ENCODE measurements around the gene RGS19. TPM values are rescaled to one million over a fixed set of nuclear protein-coding genes. Genes with fewer than 3 reads are reported as not detected.

RGS19 gene
- total RNA-seq, 1 donor from 2014 or later: 10.5 TPM

DNA sequence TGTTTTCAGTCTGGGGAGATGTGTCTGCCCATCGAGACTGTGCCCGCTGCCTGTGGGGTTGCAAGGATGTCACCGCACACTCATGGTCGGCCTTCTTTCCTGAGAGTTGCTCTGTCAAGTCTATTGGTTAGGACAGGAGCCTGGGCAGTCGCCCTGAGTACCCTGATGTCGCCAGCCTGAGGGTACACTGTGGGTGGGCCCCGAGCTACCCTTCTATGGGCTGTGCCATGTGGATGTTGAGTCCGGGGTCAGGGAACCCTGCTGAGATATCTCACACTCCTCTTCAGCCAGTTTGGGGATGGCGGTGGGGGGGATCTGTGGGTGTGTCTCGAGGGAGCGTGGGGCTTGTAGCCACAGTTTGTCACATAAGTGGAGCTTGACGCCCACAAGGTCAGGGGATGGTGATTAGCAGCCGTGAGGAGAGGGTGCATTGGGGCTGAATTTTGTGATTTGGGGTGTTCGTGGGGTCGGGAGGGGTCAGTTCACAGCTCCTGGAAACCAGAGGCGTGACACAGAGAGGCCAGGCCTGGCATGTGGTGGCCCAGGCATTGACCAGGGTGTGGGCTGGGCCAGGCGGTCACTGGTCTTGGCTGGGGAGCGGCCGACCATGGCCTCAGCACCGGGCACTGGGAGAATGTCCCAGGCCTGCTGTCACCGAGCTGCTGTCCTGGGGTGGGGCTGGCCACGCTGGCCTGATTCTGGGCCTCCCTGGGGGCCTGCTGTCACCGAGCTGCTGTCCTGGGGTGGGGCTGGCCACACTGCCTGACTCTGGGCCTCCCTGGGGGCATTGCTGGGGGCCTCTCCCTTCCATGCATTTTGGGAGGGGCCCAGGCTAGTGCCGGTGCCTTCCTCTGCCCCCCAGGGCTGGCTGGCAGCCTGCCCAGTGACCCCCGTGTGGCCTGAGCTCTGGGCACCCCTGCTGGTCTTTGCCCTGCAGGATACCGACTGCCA is 29.7 kb upstream of the RGS19 start:
- no peak for DNase-seq (ENCODE audit: low read depth)

DNA sequence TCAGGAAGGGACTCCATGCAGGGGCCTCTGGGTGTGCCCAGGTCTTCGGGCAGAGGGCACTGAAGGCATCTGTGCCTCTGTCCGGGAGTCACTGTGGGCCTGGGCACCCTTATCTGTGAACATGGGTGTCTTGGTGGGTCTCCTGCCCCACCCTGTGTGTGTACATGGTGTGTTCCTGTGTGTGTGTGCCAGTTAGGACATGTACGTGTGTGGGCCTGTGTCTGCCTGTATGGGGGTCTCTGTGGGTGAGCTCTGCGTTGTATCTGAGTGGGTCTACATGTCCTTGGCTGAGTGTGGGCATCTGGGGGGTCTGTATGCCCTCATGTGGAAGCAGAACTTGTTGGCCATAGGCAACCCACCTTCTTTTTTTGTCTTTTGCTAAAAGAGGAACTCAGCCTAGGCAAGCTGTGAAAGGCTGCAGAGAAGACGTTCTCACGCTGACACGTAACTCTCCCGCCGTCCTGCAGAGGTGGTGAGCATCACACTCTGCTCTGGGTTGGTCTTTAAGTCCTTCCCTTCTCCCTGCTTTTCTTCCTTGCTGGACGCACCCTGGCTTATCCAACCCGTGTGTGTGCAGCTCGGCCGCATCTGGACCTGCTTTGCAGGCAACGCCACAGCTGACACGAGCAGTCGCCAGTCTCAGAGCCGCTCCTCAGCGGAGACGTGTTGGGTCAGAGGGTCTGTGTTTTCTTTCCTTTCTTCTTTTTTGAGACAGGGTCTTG is 28.6 kb upstream of the RGS19 start:
- no peak for DNase-seq (ENCODE audit: low read depth)

GRCh38 chr20:64106981-64107735 is 27.8 kb upstream of the RGS19 start, which contains the start of gene NPBWR2:
Gene NPBWR2, minus strand, starts transcription at chr20:64107565. Its CDS starts 734 bp downstream, at chr20:64106831.
- DNase-seq (ENCODE audit: low read depth): no peak

- no peak for DNase-seq (ENCODE audit: low read depth)
Measured at GRCh38 chr20:64106435-64106961, 27.2 kb upstream of the RGS19 start.

DNA sequence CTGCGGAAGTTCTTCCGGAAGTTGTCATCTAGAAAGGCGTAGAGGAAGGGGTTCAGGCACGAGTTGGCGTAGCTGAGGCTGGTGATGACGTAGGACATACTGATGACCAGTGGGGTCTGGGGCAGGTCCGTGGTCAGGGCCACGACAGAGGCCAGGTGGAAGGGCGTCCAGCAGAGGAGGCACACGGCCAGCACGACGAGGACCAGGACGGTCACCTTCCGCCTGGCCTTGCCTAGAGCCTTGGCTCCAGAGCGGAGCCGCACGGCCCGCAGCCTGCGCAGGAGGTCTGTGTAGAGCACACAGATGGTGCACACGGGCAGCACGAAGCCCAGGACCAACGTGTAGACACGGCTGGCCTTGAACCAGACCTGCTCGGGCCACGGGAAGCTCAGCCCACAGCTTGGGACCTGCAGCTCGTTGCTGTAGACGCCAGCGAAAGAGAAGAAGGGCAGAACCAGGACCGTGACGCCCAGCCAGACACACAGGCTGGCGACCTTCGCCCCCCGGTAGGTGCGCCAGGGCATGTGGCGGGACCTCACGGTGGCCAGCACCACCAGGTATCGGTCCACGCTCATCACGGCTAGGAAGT is 26.6 kb upstream of the RGS19 start:
- DNase-seq (ENCODE audit: low read depth): no peak

- no peak for DNase-seq (ENCODE audit: low read depth)
Measured at GRCh38 chr20:64104667-64105451, 25.5 kb upstream of the RGS19 start.

DNA sequence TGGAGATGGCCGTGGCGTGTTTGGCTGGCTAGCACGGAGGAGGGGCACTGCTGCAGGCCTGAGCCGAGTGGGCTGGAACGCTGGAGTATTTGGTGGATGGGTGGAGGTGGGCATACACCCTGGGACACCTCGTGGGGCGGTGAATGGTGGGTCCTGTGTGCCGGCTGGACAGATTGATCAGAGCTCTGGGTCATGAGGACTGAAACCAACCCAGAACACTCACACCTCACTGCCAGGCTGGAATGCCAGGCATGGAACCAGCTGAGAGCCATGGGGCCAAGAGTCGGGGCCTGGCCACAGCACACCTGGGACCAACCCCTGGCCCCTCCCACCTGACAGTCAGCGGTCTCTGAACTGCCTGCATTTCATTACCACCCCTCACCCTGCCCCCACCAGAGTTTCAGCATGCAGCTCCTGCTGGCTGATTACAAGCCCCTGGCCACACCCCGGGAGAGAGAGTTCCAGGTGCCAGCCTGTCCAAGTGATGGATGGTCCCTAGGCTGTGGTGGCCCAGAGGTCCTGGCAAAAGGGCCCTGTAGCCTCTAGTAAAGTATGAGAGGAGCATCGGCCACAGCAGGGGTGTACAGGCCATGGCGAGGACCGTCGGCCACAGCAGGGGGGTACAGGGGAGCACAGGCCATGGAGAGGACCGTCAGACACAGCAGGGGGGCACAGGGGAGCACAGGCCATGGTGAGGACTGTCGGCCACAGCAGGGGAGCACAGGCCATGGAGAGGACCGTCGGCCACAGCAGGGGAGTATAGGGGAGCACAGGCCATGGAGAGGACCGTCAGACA is 24.8 kb upstream of the RGS19 start:
- DNase-seq (ENCODE audit: low read depth): no peak

DNA sequence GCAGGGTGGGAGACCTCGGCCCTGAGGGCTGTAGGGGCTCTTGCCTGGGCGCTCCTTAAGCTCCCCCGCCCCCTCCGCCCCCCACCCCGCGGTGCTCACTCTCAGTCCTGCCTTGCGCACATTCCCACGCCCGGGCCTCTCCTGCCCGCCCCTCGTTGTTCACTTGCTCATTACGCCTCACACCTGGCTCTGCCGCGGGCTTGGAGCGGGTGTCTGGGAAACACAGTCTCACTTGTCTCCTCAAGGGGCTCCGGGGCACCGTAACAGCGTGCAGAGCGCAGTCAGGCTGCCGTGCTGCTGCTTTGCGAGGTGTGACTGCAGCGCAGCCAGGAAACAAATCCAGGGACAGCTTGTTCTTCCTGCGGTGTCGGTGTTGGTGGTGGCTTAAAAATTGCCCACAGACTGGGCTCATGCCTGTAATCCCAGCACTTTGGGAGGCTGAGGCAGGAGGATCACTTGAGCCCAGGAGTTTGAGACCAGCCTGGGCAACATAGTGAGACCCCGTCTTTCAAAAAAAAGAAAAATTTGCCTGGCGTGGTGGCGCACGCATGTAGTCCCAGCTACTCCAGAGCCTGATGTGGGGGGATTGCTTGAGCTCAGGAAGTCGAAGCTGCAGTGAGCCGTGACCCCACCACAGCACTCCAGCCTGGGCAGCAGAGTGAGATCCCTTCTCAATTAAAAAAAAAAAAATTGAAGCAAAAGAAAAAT is 23.5 kb upstream of the RGS19 start:
- DNase-seq (ENCODE audit: low read depth): no peak

DNA sequence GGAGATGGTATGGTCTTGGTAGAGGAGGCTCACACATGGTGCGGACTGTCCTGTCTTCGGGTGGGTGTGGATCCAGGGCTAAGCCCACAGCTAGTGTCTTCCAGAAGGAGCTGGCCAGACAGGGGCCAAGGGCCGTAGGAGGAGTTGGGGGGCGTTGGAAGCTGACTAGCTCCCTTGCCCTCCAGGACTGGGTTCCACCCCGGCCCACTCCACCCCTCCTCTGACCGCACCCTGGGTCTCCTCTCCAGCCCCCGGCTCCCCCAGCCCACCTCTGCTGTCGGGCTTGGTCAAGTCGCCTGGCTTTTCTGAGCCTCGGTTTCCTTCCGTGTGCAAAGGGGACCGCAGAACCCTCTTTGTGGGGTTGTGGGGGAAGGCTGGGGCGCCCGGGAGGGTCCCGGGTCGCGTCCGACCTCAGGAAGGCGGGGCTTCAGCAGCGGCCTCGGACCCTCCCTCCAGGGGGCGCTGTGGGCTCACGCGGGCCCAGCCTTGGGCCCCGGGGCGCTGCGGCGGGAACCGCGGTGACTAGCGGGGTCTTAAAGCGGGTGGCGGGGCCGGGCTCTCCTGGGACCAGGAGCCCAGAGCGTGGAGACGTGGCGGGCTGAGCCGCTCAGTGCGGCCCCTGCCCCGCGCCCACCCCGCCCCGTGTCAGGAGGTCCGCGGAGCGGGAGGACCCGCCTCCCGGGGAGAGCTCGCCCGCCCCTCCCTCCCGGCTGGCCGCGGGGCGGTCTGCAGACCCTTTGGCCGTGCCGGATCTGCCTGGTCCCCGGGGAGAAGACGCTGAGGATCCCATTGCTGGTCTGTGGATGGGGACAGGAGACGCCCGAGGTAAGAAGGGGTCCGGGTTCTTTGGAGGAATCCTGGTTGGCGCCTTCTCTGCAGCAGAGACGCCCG is 22.7 kb upstream of the RGS19 start:
- DNase-seq (ENCODE audit: low read depth): no peak

DNA sequence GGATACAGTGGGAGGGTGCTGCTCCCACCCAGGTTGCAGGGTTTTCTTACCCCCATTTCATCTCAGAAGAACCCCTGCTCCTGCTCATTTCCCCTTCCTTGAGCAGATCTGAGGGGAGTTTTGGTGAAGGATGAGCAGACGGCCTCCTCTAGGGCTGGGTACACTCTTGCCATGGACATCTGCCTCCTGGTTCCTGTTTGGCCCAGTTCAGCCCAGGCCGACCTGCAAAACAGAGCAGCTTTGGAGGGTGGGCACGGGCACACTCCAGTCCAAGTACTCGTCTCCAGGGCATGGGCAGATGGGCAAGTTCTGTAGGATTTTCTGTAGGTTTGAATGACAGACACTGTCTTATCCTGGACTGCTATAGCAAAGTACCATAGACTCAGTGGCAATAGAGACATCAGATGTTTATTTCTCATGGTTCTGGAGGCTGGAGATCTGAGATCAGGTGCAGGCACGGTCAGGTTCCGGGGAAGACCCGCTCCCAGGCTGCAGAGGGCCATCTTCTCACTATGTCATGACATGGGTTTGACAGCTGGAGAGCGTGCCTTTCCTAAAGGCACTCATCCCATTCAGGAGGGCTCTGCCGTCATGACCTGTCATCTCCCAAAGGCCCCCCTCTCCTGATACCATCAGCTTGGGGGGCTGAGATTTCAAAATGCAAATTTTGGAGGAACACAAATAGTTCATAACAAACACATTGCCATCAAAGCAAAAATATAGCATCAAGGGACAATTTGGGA is 21.8 kb upstream of the RGS19 start:
- no peak for DNase-seq (ENCODE audit: low read depth)

GRCh38 chr20:64100566-64100888 is 21.2 kb upstream of the RGS19 start:
- DNase-seq (ENCODE audit: low read depth): no peak

GRCh38 chr20:64099880-64100565 is 20.7 kb upstream of the RGS19 start:
- no peak for DNase-seq (ENCODE audit: low read depth)

GRCh38 chr20:64099086-64099786 is 19.9 kb upstream of the RGS19 start:
- no peak for DNase-seq (ENCODE audit: low read depth)

DNA sequence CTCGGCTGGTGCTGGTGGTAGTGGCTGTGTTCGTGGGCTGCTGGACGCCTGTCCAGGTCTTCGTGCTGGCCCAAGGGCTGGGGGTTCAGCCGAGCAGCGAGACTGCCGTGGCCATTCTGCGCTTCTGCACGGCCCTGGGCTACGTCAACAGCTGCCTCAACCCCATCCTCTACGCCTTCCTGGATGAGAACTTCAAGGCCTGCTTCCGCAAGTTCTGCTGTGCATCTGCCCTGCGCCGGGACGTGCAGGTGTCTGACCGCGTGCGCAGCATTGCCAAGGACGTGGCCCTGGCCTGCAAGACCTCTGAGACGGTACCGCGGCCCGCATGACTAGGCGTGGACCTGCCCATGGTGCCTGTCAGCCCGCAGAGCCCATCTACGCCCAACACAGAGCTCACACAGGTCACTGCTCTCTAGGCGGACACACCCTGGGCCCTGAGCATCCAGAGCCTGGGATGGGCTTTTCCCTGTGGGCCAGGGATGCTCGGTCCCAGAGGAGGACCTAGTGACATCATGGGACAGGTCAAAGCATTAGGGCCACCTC is 19.2 kb upstream of the RGS19 start:
- DNase-seq (ENCODE audit: low read depth): no peak

DNA sequence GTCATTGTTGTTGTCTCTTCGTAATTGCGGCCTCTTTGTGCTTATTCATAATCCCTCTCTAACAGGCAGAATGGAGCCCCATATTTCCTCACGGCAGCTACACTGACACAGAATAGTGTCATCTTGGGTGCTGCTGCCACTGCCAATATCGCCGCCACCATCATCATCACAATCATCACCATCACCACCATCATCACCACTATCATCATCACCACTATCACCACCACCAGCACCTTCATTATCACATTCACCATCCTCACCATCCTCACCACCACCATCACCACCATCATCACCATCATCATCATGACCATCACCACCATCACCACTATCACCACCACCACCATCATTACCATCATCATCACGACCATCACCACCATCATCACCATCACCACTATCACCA is 17.2 kb upstream of the RGS19 start:
- DNase-seq (ENCODE audit: low read depth): no peak

GRCh38 chr20:64095927-64096326 is 16.6 kb upstream of the RGS19 start:
- DNase-seq (ENCODE audit: low read depth): no peak
